Neural progenitor cell (in vitro differentiated cells): ENCODE measurements around the gene FIBCD1. TPM values are rescaled to one million over a fixed set of nuclear protein-coding genes. Genes with fewer than 3 reads are reported as not detected.

Experiments used
- DNase-seq: peaks from one replicate; pipeline ENCODE4 v3.0.0-alpha.2; 2016; ENCODE audit warnings: low spot score
- H2AFZ ChIP-seq: fragments of 200-600 bp; sonication (generic); replicated peaks from 2 replicates; pipeline ENCODE4 v1.6.1; 2016; ENCODE audit warnings: antibody characterized with exemption
- H3F3A ChIP-seq: fragments of 200-600 bp; sonication (generic); 2 replicates; pipeline ENCODE4 v1.6.1; 2016; ENCODE audit warnings: antibody characterized with exemption, low read depth
- H3K27ac ChIP-seq: fragments of 200-600 bp; sonication (generic); 2 replicates; pipeline ENCODE4 v1.5.1; 2016; ENCODE audit warnings: mild to moderate bottlenecking
- H3K27me3 ChIP-seq: fragments of 200-600 bp; sonication (generic); 2 replicates; pipeline ENCODE4 v1.6.1; 2016; ENCODE audit warnings: mild to moderate bottlenecking, moderate library complexity
- H3K36me3 ChIP-seq: fragments of 200-600 bp; sonication (generic); 2 replicates; pipeline ENCODE4 v1.5.1; 2016
- H3K4me1 ChIP-seq: fragments of 200-600 bp; sonication (generic); 2 replicates; pipeline ENCODE4 v1.6.1; 2016; ENCODE audit warnings: mixed run types
- H3K4me2 ChIP-seq: fragments of 200-600 bp; sonication (generic); 2 replicates; pipeline ENCODE4 v1.6.1; 2016
- H3K4me3 ChIP-seq: fragments of 200-600 bp; sonication (generic); 2 replicates; pipeline ENCODE4 v1.5.1; 2016
- H3K79me2 ChIP-seq: fragments of 200-600 bp; sonication (generic); 2 replicates; pipeline ENCODE4 v1.6.1; 2016; ENCODE audit warnings: low read depth
- H3K9ac ChIP-seq: fragments of 200-600 bp; sonication (generic); 2 replicates; pipeline ENCODE4 v1.6.1; 2016
- H3K9me3 ChIP-seq: fragments of 200-600 bp; sonication (generic); 2 replicates; pipeline ENCODE4 v1.5.1; 2016; ENCODE audit warnings: low read depth
- H4K20me1 ChIP-seq: fragments of 200-600 bp; sonication (generic); 2 replicates; pipeline ENCODE4 v1.6.1; 2016; ENCODE audit warnings: low read depth
- H3K27ac Mint-ChIP-seq: 3 replicates; pipeline ENCODE4 v1.8.0; 2021; ENCODE audit warnings: mixed read lengths
- H3K27me3 Mint-ChIP-seq: 2 replicates; pipeline ENCODE4 v1.8.0; 2022; ENCODE audit warnings: low read depth, mild to moderate bottlenecking, inconsistent platforms, moderate library complexity, mixed read lengths; ENCODE audit not compliant: insufficient read depth
- H3K36me3 Mint-ChIP-seq: 3 replicates; pipeline ENCODE4 v1.8.0; 2021; ENCODE audit warnings: mixed read lengths
- H3K4me1 Mint-ChIP-seq: 3 replicates; pipeline ENCODE4 v1.8.0; 2021; ENCODE audit warnings: mixed read lengths
- H3K4me3 Mint-ChIP-seq: 3 replicates; pipeline ENCODE4 v1.8.0; 2021; ENCODE audit warnings: mild to moderate bottlenecking, moderate library complexity, mixed read lengths
- H3K9me3 Mint-ChIP-seq: 3 replicates; pipeline ENCODE4 v1.8.0; 2020; ENCODE audit warnings: mixed read lengths
- CTCF ChIP-seq: fragments of 200-600 bp; sonication (generic); IDR thresholded peaks from 2 replicates; pipeline ENCODE4 v1.5.1; 2017; ENCODE audit warnings: antibody characterized with exemption, mild to moderate bottlenecking
- EZH2 ChIP-seq: fragments of 200-600 bp; sonication (generic); IDR thresholded peaks from 2 replicates; pipeline ENCODE4 v1.6.1; 2017; ENCODE audit warnings: antibody characterized with exemption, mild to moderate bottlenecking, moderate library complexity
- EZH2phosphoT487 ChIP-seq: fragments of 200-600 bp; sonication (generic); IDR thresholded peaks from 2 replicates; pipeline ENCODE4 v1.6.1; 2017; ENCODE audit warnings: antibody characterized with exemption
- total RNA-seq: library from RNA; depleted of rRNA; stranded (reverse); fragments of >200 nt; gene quantifications from 2 replicates; pipeline ENCODE4 v1.2.3, GENCODE V29; 2015; ENCODE audit warnings: low replicate concordance

The FIBCD1 gene
- total RNA-seq, 1 donor from 2014 or later, result 1.8 TPM

- peaks cover 77% of the 10 kb centered on the region for H4K20me1 ChIP-seq
- H3K27ac ChIP-seq, result no peak overlapping the region
- H3K9me3 Mint-ChIP-seq, result no peaks in the 10 kb centered on the region
- no peak for DNase-seq
- H3K4me1 ChIP-seq, result peaks cover 4% of the 10 kb centered on the region
- H3F3A ChIP-seq, result peaks cover 8% of the 10 kb centered on the region
- H3K4me3 Mint-ChIP-seq, result no peak overlapping the region
- peaks cover 20% of the 10 kb centered on the region for H3K36me3 ChIP-seq
- no peak overlapping the region for H3K27ac Mint-ChIP-seq
- H3K27me3 Mint-ChIP-seq, result peaks cover 8% of the 10 kb centered on the region
- no peak overlapping the region for H2AFZ ChIP-seq
- H3K9ac ChIP-seq, result peak overlapping the region; percentile 12
- H3K4me2 ChIP-seq, result no peak overlapping the region
- H3K4me1 Mint-ChIP-seq, result peaks cover 24% of the 10 kb centered on the region
- H3K36me3 Mint-ChIP-seq, result peaks cover 24% of the 10 kb centered on the region
- no peak overlapping the region for H3K4me3 ChIP-seq
- no peaks in the 10 kb centered on the region for H3K27me3 ChIP-seq
- peaks cover 87% of the 10 kb centered on the region for H3K79me2 ChIP-seq
- H3K9me3 ChIP-seq, result no peaks in the 10 kb centered on the region
- TF ChIP-seq EZH2phosphoT487 (no peak), CTCF (no peak), EZH2 (no peak)
Measured at GRCh38 chr9:130856474-130856873, 82.6 kb downstream of the FIBCD1 start.

DNA sequence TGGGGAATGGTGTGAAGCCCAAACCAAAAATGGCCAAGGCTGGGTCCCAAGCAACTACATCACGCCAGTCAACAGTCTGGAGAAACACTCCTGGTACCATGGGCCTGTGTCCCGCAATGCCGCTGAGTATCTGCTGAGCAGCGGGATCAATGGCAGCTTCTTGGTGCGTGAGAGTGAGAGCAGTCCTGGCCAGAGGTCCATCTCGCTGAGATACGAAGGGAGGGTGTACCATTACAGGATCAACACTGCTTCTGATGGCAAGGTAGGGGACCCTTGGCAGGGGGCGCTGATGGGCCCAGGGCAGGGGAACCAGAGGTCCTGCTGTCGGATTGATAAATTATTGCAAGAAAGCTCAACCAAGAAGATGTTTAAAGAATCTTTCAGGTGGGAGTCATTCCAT lies 84.2 kb downstream of the FIBCD1 start:
- DNase-seq, result no peak
- Histone ChIP-seq H4K20me1 (peaks cover 67% of the 10 kb centered on the region), H3K27ac (no peak overlapping the region), H3F3A (peaks cover 8% of the 10 kb centered on the region), H3K36me3 (peaks cover 20% of the 10 kb centered on the region), H3K79me2 (peaks cover 89% of the 10 kb centered on the region), H3K9me3 (no peaks in the 10 kb centered on the region), H3K4me3 (no peak overlapping the region), H3K27me3 (no peaks in the 10 kb centered on the region), H3K9ac (no peak overlapping the region), H2AFZ (no peak overlapping the region), H3K4me1 (no peaks in the 10 kb centered on the region), H3K4me2 (no peak overlapping the region)
- no peak for TF ChIP-seq EZH2
- H3K27ac Mint-ChIP-seq, result no peak overlapping the region
- no peak overlapping the region for H3K4me3 Mint-ChIP-seq
- peaks cover 25% of the 10 kb centered on the region for H3K36me3 Mint-ChIP-seq
- H3K4me1 Mint-ChIP-seq, result peaks cover 12% of the 10 kb centered on the region
- no peaks in the 10 kb centered on the region for H3K9me3 Mint-ChIP-seq
- H3K27me3 Mint-ChIP-seq, result peaks cover 5% of the 10 kb centered on the region

GRCh38 chr9:130854092-130854491 lies 85.0 kb downstream of the FIBCD1 start:
- Mint-ChIP-seq H3K9me3 (no peaks in the 10 kb centered on the region), H3K27me3 (peaks cover 3% of the 10 kb centered on the region), H3K27ac (no peak overlapping the region), H3K36me3 (peaks cover 26% of the 10 kb centered on the region), H3K4me3 (no peak overlapping the region), H3K4me1 (peaks cover 8% of the 10 kb centered on the region)
- Histone ChIP-seq H3K4me3 (no peak overlapping the region), H3K4me2 (no peak overlapping the region), H3K9ac (no peak overlapping the region), H3K9me3 (no peaks in the 10 kb centered on the region), H2AFZ (no peak overlapping the region), H3F3A (peaks cover 8% of the 10 kb centered on the region), H3K4me1 (no peaks in the 10 kb centered on the region), H4K20me1 (peaks cover 70% of the 10 kb centered on the region), H3K79me2 (peaks cover 94% of the 10 kb centered on the region), H3K36me3 (peaks cover 20% of the 10 kb centered on the region), H3K27me3 (no peaks in the 10 kb centered on the region), H3K27ac (no peak overlapping the region)
- TF ChIP-seq CTCF, result no peak
- no peak for TF ChIP-seq EZH2phosphoT487
- no peak for TF ChIP-seq EZH2
- DNase-seq, result no peak

DNA sequence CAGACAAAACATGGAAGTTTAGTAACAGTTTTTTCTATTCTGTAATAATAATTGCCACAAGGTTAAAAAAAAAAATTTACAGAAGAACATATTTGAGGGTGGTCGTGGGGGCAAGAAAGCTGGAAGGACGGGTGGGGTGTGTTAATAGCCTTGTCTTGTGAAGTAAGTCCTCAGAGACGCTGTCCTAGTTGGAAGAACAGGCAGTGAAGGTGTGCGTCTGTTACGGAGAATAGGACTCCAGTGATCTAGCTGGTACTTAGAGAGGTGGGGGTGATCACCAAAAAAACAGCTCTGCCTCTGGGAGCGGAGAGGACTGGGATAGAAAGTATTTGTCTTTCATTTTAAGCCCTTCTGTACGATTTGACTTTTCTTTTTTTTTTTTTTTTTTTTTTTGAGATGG lies 86.2 kb downstream of the FIBCD1 start:
- TF ChIP-seq CTCF (no peak), EZH2phosphoT487 (no peak), EZH2 (no peak)
- H3K27ac Mint-ChIP-seq, result no peak overlapping the region

More for the DNA sequence above, 86.2 kb downstream of the FIBCD1 start:
- peaks cover 25% of the 10 kb centered on the region for H3K36me3 Mint-ChIP-seq
- H3K4me3 Mint-ChIP-seq, result no peak overlapping the region
- no peaks in the 10 kb centered on the region for H3K9me3 Mint-ChIP-seq
- peaks cover 2% of the 10 kb centered on the region for H3K4me1 Mint-ChIP-seq
- DNase-seq, result no peak
- Histone ChIP-seq H3K4me3 (no peak overlapping the region), H3K36me3 (peaks cover 20% of the 10 kb centered on the region), H3K27me3 (no peaks in the 10 kb centered on the region), H2AFZ (no peak overlapping the region), H3K9me3 (no peaks in the 10 kb centered on the region), H3K4me1 (no peaks in the 10 kb centered on the region), H3K79me2 (peaks cover 94% of the 10 kb centered on the region), H3K27ac (no peak overlapping the region), H4K20me1 (peaks cover 70% of the 10 kb centered on the region), H3F3A (peaks cover 5% of the 10 kb centered on the region), H3K4me2 (no peak overlapping the region), H3K9ac (no peak overlapping the region)
- H3K27me3 Mint-ChIP-seq, result peaks cover 2% of the 10 kb centered on the region

Other genes with a start within 250 kb of the FIBCD1 start
- gene EXOSC2, start 245.5 kb downstream of the FIBCD1 start, total RNA-seq, result 59.1 and 75.5 TPM in 2 replicates
- 38.4 and 74.0 TPM in 2 replicates for gene ABL1, start 104.0 kb downstream of the FIBCD1 start, total RNA-seq
- not detected in 2 replicates for gene QRFP, start 42.4 kb downstream of the FIBCD1 start, total RNA-seq
- 0.03 TPM in 1 of 2 replicates, not detected in the other for gene LAMC3, start 69.9 kb upstream of the FIBCD1 start, total RNA-seq
- 69.0 and 95.1 TPM in 2 replicates for gene AIF1L, start 157.3 kb upstream of the FIBCD1 start, total RNA-seq
- 21.1 and 37.6 TPM in 2 replicates for gene NUP214, start 186.3 kb upstream of the FIBCD1 start, total RNA-seq